GM21529 (cell line): ENCODE results near the gene DNM3.

ENCODE experiments used
- ATAC-seq: cut with Tn5 transposase; IDR thresholded peaks from one replicate; pipeline ENCODE4 v1.9.1; 2021; ENCODE audit not compliant: unreplicated experiment

DNM3 gene

DNA sequence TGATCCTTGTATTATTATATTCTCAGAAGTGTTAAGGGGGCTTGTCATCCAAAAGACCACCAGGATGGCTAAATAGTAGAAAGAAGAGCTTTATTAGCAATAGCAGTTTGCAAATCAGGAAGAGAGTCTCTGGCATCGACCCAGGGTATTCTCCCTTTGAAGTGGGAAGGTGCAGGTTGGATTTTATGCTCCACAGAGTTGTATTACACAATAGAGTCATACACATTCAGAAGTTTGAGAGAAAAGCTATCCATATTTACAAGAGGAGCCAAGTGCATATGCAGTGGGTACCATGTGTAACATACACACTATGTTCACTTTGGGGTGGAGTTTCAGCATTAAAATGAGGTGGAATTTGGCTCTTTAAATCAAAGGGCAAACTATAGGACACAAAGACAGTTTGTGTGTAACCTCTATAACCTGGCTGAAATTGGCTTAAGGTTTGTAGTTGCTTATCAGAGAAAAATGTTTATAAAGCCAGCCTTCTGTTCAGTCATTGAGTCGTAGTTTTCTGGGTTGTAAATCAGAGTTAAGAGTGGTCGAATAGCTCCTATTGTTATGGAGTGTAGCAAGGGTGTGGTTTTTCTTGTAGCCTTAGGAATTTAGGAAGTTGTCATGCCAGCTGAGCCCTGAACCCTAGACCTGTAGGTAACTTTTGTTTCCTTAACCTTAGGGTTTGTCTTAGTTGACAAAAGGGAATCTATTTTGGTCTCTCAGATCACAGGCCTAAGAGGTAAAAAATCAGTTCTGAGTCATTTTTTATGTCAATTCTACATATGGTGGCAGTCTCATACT lies 125.3 kb downstream of the DNM3 start:
- ATAC-seq = no peak

- no peak for ATAC-seq
Measured at GRCh38 chr1:171969226-171969625, 127.9 kb downstream of the DNM3 start.

- no peak for ATAC-seq
Measured at GRCh38 chr1:171969813-171970212, 128.5 kb downstream of the DNM3 start.

GRCh38 chr1:171972846-171973245 lies 131.5 kb downstream of the DNM3 start:
- ATAC-seq = no peak

DNA sequence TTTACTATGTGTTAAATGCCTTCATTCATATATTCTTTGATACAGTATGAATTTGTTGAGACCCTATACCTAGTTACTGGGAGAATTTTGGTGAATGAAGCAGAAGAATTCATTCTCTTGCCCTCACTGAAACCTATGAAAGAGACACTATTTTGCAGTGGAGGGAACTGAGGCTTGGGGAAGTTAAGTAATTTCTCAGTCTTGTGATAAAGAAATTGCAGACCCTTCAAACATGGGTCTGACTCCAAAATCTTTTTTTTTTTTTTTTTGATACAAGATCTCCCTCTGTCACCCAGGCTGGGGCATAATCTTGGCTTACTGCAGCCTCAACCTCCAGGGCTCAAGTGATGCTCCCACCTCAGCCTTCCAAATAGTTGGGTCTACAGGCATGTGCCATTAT lies 132.1 kb downstream of the DNM3 start:
- ATAC-seq = no peak

DNA sequence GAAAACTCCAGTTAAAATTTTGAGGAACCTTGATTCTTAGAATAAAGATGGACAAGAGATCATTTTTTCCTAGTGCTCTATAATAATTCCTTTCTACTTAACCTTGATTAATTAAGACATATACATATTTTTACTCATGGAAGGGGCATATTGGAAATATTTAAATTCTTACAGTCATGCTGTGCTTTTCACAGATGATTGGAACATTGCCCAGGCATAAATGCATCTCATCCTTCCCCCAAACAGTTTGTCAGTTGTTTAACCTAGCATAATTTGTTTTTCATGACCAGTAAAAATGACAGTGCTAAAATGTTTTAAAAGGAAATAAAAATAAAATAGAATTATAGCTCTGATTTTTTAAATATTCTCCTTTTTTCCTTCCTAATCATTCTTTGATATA lies 140.0 kb downstream of the DNM3 start:
- ATAC-seq = no peak

- no peak for ATAC-seq
Measured at GRCh38 chr1:171983584-171983983, 142.3 kb downstream of the DNM3 start.

DNA sequence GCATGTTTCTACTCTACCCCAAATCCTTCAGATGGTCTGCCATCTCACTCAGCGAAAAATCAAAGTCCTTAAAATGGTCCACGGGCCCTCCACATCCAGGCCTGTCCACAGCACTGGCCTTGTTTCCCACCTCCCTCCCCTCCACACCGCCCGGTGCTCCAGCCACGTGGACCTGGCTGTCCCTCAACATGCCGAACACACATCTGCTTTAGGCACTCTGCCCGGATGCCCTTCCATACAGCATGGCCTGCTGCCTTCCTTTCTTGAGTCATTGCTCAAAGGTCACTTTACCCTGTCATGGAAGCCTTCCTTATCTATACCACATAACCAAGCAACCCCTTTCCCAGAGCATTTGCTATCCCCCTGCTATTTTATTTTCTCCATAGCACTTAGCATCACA lies 143.0 kb downstream of the DNM3 start:
- no peak for ATAC-seq

- ATAC-seq = peak; percentile 69
Measured at GRCh38 chr1:171984850-171985485, 143.7 kb downstream of the DNM3 start.

DNA sequence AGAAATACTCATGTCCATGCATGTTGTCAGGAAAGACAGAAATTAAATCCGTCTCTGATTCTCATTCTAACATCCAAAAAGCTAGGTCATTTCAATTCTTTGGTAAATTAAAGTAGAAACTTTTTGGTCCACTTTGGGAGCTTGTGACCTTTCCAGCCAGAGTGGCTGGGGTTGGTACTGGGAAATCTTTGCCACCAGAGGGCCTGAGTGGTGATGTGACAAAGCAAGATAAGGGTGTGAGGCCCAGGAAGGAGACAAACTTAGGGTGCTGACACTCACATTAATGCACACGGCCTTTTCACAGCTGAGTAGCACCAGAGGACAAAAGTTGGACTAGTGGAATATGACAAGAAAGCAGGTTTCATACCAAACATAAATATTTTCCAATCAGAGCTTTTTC lies 144.3 kb downstream of the DNM3 start:
- ATAC-seq = no peak

- ATAC-seq = no peak
Measured at GRCh38 chr1:171988243-171988885, 147.1 kb downstream of the DNM3 start.

- no peak for ATAC-seq
Measured at GRCh38 chr1:171990371-171990770, 149.1 kb downstream of the DNM3 start.

DNA sequence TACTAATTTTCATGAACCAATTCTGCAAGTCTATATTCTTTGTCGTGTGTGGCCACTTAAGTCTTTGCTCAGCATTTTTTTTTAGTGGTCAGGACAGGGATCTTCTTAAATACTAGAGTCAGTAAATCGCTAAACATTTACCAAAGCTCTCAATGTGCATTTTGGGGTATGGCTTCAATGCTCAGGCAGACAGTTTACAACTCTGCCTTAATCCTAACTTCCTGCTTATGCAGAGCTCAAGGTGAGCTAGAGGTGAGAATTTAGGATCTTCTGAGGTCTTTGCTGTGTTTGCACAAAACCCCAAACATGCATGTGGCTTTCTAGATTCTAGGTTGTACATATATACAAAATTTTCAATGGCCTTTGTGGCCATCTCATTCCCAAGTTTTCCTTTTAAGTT lies 153.0 kb downstream of the DNM3 start:
- ATAC-seq = no peak

DNA sequence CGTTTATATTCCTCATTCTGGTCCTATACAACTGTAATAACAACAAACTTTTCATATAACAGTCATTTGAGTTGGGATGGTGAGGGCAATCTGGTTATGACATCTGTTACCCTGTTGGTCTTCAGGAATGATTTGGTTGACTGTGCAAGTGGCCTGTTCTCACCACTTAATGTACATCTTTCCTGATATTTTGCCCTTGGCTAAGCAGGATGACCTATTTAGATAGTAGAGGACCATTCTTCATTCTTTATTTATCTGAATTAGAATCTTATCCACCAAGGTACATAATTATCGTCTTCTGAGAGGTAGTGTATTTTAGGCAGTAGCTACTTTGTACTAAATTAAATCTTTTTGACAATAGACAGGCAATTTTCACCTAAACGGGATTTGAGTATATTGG lies 154.3 kb downstream of the DNM3 start:
- ATAC-seq = no peak

- no peak for ATAC-seq
Measured at GRCh38 chr1:171997936-171998335, 156.6 kb downstream of the DNM3 start.

GRCh38 chr1:171998711-171999110 lies 157.4 kb downstream of the DNM3 start:
- ATAC-seq = no peak

- ATAC-seq = no peak
Measured at GRCh38 chr1:171999756-172000155, 158.5 kb downstream of the DNM3 start.

GRCh38 chr1:172001288-172001687 lies 160.0 kb downstream of the DNM3 start:
- no peak for ATAC-seq

DNA sequence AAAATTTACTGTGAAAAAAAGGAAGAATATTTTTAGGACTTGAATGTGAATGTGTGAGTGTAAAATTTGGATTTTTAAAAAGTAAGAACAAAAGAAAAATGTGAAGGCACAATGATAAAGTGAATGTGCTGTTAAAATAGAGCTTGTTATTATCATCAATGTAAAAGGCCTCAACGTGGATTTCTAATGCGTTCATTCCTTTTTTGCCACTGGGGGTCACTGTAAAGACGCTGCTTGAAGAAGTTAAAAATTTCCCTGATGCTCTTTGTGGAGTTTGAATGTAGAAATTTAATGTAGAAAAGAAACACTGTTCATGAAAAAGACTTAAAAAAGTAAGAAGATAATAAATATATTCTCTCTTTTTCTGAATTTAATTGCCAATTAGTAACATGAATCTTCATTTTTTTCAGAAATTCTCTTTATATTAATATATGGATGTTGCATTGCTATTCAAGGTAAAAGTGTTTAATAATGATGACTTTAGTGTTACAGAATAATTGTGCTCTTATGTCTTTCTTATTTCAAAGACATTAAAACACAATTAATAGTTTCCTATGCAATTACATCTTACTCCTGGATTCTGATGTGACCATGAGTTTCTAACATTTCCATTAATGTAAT lies 161.5 kb downstream of the DNM3 start:
- ATAC-seq = no peak

GRCh38 chr1:172003766-172004530 lies 162.7 kb downstream of the DNM3 start:
- no peak for ATAC-seq

DNA sequence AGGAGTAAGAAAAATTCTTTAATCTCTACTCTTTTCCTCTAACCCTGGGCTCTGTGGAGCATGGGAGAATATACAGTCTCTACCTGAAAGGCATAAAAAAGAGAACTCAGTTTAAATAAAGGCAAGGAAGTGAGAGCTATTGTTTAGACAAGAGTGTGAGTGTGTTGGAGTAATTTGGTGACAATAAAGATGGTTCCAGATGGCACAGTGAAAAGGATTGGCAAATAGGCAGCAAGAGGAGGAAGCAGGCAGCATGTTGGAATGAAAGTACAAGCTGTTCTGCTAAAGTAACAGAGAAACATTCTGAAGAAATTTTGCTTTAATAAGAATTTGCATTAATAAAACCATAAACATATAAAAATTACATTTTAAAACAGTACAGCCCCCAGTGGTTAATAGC lies 163.4 kb downstream of the DNM3 start:
- ATAC-seq = no peak
